Transverse colon (tissue), 4 donors: ENCODE measurements around the gene FAM111A. TPM values are rescaled to one million over a fixed set of nuclear protein-coding genes. Genes with fewer than 3 reads are reported as not detected.

Experiments
- DNase-seq: peaks from one replicate; pipeline ENCODE4 v3.0.0-alpha.2; 2019
- H3K27ac ChIP-seq, 4 donors: fragments of 200-600 bp; sonication (generic); 2 replicates each; pipeline ENCODE4 v1.5.1; 2016 to 2018; ENCODE audit warnings: inconsistent platforms in 4 of 4
- H3K27me3 ChIP-seq: fragments of 200-600 bp; sonication (generic); 2 replicates; pipeline ENCODE4 v1.5.1; 2017; ENCODE audit warnings: inconsistent platforms
- H3K36me3 ChIP-seq, 4 donors: fragments of 200-600 bp; sonication (generic); 2 replicates each; pipeline ENCODE4 v1.5.1; 2017 to 2019; ENCODE audit warnings: inconsistent platforms in 4 of 4
- H3K4me1 ChIP-seq, 4 donors: fragments of 200-600 bp; sonication (generic); 2 replicates each; pipeline ENCODE4 v1.5.1; 2017 to 2020; ENCODE audit warnings: inconsistent platforms in 4 of 4
- H3K4me3 ChIP-seq, 4 donors: fragments of 200-600 bp; sonication (generic); 1 replicate in 1 of 4; 2 replicates in 3 of 4; pipeline versions ENCODE4 v1.5.1 to v1.6.1; 2017 to 2019; ENCODE audit warnings: inconsistent platforms in 4 of 4
- H3K9me3 ChIP-seq, 2 donors: fragments of 200-600 bp; sonication (generic); 2 replicates each; pipeline ENCODE4 v1.5.1; 2017 to 2019; ENCODE audit warnings: inconsistent platforms in 2 of 2
- CTCF ChIP-seq, 5 experiments: fragments of 200-600 bp in 3 of 5; fragments of 450-650 bp in 2 of 5; sonication (generic) in 3 of 5; IDR thresholded peaks; 1 replicate in 2 of 5; 2 replicates in 3 of 5; pipeline ENCODE4 v1.5.1; 2016 to 2017; ENCODE audit warnings: antibody characterized with exemption in 5 of 5, inconsistent platforms in 3 of 5, mild to moderate bottlenecking in 2 of 5, moderate library complexity in 1 of 5
- EP300 ChIP-seq: sonication (generic); formaldehyde crosslinking; IDR thresholded peaks from one replicate; pipeline ENCODE4 v1.6.1; 2017; ENCODE audit warnings: antibody characterized with exemption, low read depth
- POLR2A ChIP-seq: fragments of 450-650 bp; IDR thresholded peaks from one replicate; pipeline ENCODE4 v1.6.1; 2016; ENCODE audit warnings: antibody characterized with exemption, mild to moderate bottlenecking, moderate library complexity
- POLR2AphosphoS5 ChIP-seq, 3 donors: sonication (generic); formaldehyde crosslinking; IDR thresholded peaks; one replicate each; pipeline ENCODE4 v1.6.1; 2016; ENCODE audit warnings: antibody characterized with exemption in 3 of 3
- WGBS, 2 donors: methylation state at CpG; one replicate each; pipeline ENCODE4 v1.1.5; 2018; ENCODE audit warnings: low coverage in 1 of 2; 5-methylcytosine and 5-hydroxymethylcytosine counted together
- in situ Hi-C, 4 donors: fragments of 200-750 bp; cut with MboI; loops; one replicate each; pipeline versions ENCODE4 v1.15.0 to v1.15.1; 2017; ENCODE audit warnings: low sequenced_read_pairs in 3 of 4, low pct_ligation_motif_present in 1 of 4, low pct_unique_long_range_greater_than_20kb in 1 of 4
- intact Hi-C: fragments of 100-400 bp; cut with DNase I; formaldehyde crosslinking; loops from one replicate; pipeline ENCODE4 v1.15.1; 2023; ENCODE audit warnings: low total_unique reads
- total RNA-seq, 4 donors: library from RNA; depleted of rRNA; stranded (reverse); fragments of >200 nt; gene quantifications; one replicate each; pipeline ENCODE4 v1.1.0, GENCODE V29; 2016

FAM111A gene
- total RNA-seq, 4 donors from 2014 or later: 17.6 to 62.1 (median 26.2) TPM

GRCh38 chr11:59157433-59157832, 14.8 kb downstream of the FAM111A start:
- 65 to 71% methylated on average over 2 to 3 of the region's 3 CpGs for WGBS, 2 donors
- intact Hi-C loops: no loop called here

GRCh38 chr11:59158206-59159068, 15.8 kb downstream of the FAM111A start:
- intact Hi-C loops (no loop called here), in situ Hi-C loops (loop anchor here in 1 of 4 donors (25.0 kb wide), 2 partner anchors 129 to 279 kb away; partner anchors contain the start of genes OR5A1 and OR5A2)
- Histone ChIP-seq H3K4me1 (no peaks in the 10 kb centered on the region), H3K27ac (no peak overlapping the region), H3K9me3 (no peaks in the 10 kb centered on the region), H3K4me3 (no peak overlapping the region), H3K36me3 (no peaks in the 10 kb centered on the region), H3K27me3 (no peaks in the 10 kb centered on the region)
- DNase-seq: peak; percentile 58
- TF ChIP-seq CTCF (IDR thresholded peaks at IDR 0.05) (peak; percentile 76 to 81 (median 81)), EP300 (no peak)
- WGBS, 2 donors: 36 to 40% methylated on average over 5 to 8 of the region's 8 CpGs

More at GRCh38 chr11:59157433-59157832, 14.8 kb downstream of the FAM111A start:
- Histone ChIP-seq H3K27ac (no peak overlapping the region), H3K36me3 (no peaks in the 10 kb centered on the region), H3K4me1 (no peaks in the 10 kb centered on the region), H3K27me3 (no peaks in the 10 kb centered on the region), H3K9me3 (no peaks in the 10 kb centered on the region), H3K4me3 (no peak overlapping the region)
- no peak for DNase-seq
- in situ Hi-C loops: loop anchor here in 1 of 4 donors (25.0 kb wide), 2 partner anchors 130 to 280 kb away; partner anchors contain the start of genes OR5A1 and OR5A2
- no peak for TF ChIP-seq CTCF (IDR thresholded peaks at IDR 0.05)

- in situ Hi-C loops: loop anchor here in 2 of 4 donors (10.0 to 25.0 kb wide), 4 partner anchors 121 to 273 kb away; partner anchors contain the start of genes OR5A1 (in 2 of the 2) and OR5A2 (in 1 of the 2)
Observed at GRCh38 chr11:59164028-59164427, 21.4 kb downstream of the FAM111A start.

More at GRCh38 chr11:59164028-59164427, 21.4 kb downstream of the FAM111A start:
- Histone ChIP-seq H3K4me1 (no peaks in the 10 kb centered on the region), H3K27me3 (no peaks in the 10 kb centered on the region), H3K9me3 (no peaks in the 10 kb centered on the region), H3K4me3 (no peak overlapping the region), H3K27ac (no peak overlapping the region), H3K36me3 (no peaks in the 10 kb centered on the region)
- intact Hi-C loops: no loop called here
- no peak for DNase-seq
- no peak for TF ChIP-seq CTCF (IDR thresholded peaks at IDR 0.05)
- no peak for TF ChIP-seq POLR2A
- TF ChIP-seq POLR2AphosphoS5 (IDR thresholded peaks at IDR 0.05): no peak
- no peak for TF ChIP-seq EP300
- 64 to 84% methylated on average over 3 of the region's 3 CpGs for WGBS, 2 donors
